Measurements from ENCODE around the gene TTLL8.

TTLL8 gene

GRCh38 chr22:50046481-50047245 is 11.4 kb downstream of the TTLL8 start:
- no peak for TF ChIP-seq EGR1 (IDR thresholded peaks at IDR 0.05)
- TF ChIP-seq TAF1 (IDR thresholded peaks at IDR 0.05; ENCODE audit: low read depth): no peak
- no peak for TF ChIP-seq EP300 (IDR thresholded peaks at IDR 0.05; ENCODE audit: borderline replicate concordance)
- no peak for TF ChIP-seq CREB1 (IDR thresholded peaks at IDR 0.05; ENCODE audit: low read depth)
- TF ChIP-seq ZBTB7A (IDR thresholded peaks at IDR 0.05; ENCODE audit: low read depth): no peak
- no peak for TF ChIP-seq USF1 (IDR thresholded peaks at IDR 0.05)
- TF ChIP-seq NFIC (IDR thresholded peaks at IDR 0.05): no peak
- no peak for TF ChIP-seq TCF12 (IDR thresholded peaks at IDR 0.05; ENCODE audit: low read depth)
- TF ChIP-seq MAX (IDR thresholded peaks at IDR 0.05): no peak
- TF ChIP-seq REST (IDR thresholded peaks at IDR 0.05; ENCODE audit: low read depth): no peak
- no peak for TF ChIP-seq CEBPB (IDR thresholded peaks at IDR 0.05)
- no peak for TF ChIP-seq TEAD4 (IDR thresholded peaks at IDR 0.05)
- no peak for TF ChIP-seq FOXM1 (IDR thresholded peaks at IDR 0.05; ENCODE audit: borderline replicate concordance, low read depth)
- TF ChIP-seq RAD21 (IDR thresholded peaks at IDR 0.05; ENCODE audit: low read depth): no peak
- no peak for TF ChIP-seq YY1 (IDR thresholded peaks at IDR 0.05; ENCODE audit: low read depth)

GRCh38 chr22:50046019-50046415 is 12.1 kb downstream of the TTLL8 start:
- no peak for TF ChIP-seq TAF1 (IDR thresholded peaks at IDR 0.05; ENCODE audit: low read depth)
- no peak for TF ChIP-seq CREB1 (IDR thresholded peaks at IDR 0.05; ENCODE audit: low read depth)
- no peak for TF ChIP-seq YY1 (IDR thresholded peaks at IDR 0.05; ENCODE audit: low read depth)
- TF ChIP-seq CEBPB (IDR thresholded peaks at IDR 0.05): no peak
- no peak for TF ChIP-seq REST (IDR thresholded peaks at IDR 0.05; ENCODE audit: low read depth)

- no peak for TF ChIP-seq USF1 (IDR thresholded peaks at IDR 0.05)
- no peak for TF ChIP-seq FOXM1 (IDR thresholded peaks at IDR 0.05; ENCODE audit: borderline replicate concordance, low read depth)
- no peak for TF ChIP-seq NFIC (IDR thresholded peaks at IDR 0.05)
- TF ChIP-seq EGR1 (IDR thresholded peaks at IDR 0.05): no peak
- TF ChIP-seq ZBTB7A (IDR thresholded peaks at IDR 0.05; ENCODE audit: low read depth): no peak
- TF ChIP-seq REST (IDR thresholded peaks at IDR 0.05; ENCODE audit: low read depth): no peak
- TF ChIP-seq MAX (IDR thresholded peaks at IDR 0.05): no peak
- no peak for TF ChIP-seq YY1 (IDR thresholded peaks at IDR 0.05; ENCODE audit: low read depth)
- TF ChIP-seq TCF12 (IDR thresholded peaks at IDR 0.05; ENCODE audit: low read depth): no peak
- no peak for TF ChIP-seq CREB1 (IDR thresholded peaks at IDR 0.05; ENCODE audit: low read depth)
- no peak for TF ChIP-seq RAD21 (IDR thresholded peaks at IDR 0.05; ENCODE audit: low read depth)
- TF ChIP-seq TAF1 (IDR thresholded peaks at IDR 0.05; ENCODE audit: low read depth): no peak
- TF ChIP-seq TEAD4 (IDR thresholded peaks at IDR 0.05): no peak
- no peak for TF ChIP-seq CEBPB (IDR thresholded peaks at IDR 0.05)
- no peak for TF ChIP-seq EP300 (IDR thresholded peaks at IDR 0.05; ENCODE audit: borderline replicate concordance)
Measured at GRCh38 chr22:50045211-50046018, 12.7 kb downstream of the TTLL8 start.
